GM18526 (cell line): Measurements from ENCODE around the gene AP3B1.

Source experiments
- POLR2A ChIP-seq: IDR thresholded peaks from 3 replicates; pipeline ENCODE4 v1.6.1; 2011; ENCODE audit not compliant: insufficient read length; ENCODE audit errors: extremely low read depth

Gene AP3B1

GRCh38 chr5:78162253-78162862 lies 132.1 kb downstream of the AP3B1 start:
- no peak for TF ChIP-seq POLR2A

- TF ChIP-seq POLR2A = no peak
Observed at GRCh38 chr5:78157001-78157400, 137.5 kb downstream of the AP3B1 start.

- TF ChIP-seq POLR2A = no peak
Observed at GRCh38 chr5:78151594-78152271, 142.8 kb downstream of the AP3B1 start.

- TF ChIP-seq POLR2A = no peak
Observed at GRCh38 chr5:78137290-78137689, 157.2 kb downstream of the AP3B1 start.

- no peak for TF ChIP-seq POLR2A
Observed at GRCh38 chr5:78133423-78133822, 161.1 kb downstream of the AP3B1 start.

GRCh38 chr5:78132507-78132906 lies 162.0 kb downstream of the AP3B1 start:
- no peak for TF ChIP-seq POLR2A

- no peak for TF ChIP-seq POLR2A
Observed at GRCh38 chr5:78129597-78129996, 164.9 kb downstream of the AP3B1 start.

- no peak for TF ChIP-seq POLR2A
Observed at GRCh38 chr5:78127875-78128274, 166.6 kb downstream of the AP3B1 start.

- no peak for TF ChIP-seq POLR2A
Observed at GRCh38 chr5:78126536-78126935, 168.0 kb downstream of the AP3B1 start.

GRCh38 chr5:78116167-78116566 lies 178.3 kb downstream of the AP3B1 start:
- no peak for TF ChIP-seq POLR2A

GRCh38 chr5:78113689-78114264 lies 180.7 kb downstream of the AP3B1 start:
- TF ChIP-seq POLR2A = no peak

GRCh38 chr5:78112931-78113330 lies 181.6 kb downstream of the AP3B1 start:
- TF ChIP-seq POLR2A = no peak

GRCh38 chr5:78109891-78110324 lies 184.6 kb downstream of the AP3B1 start:
- TF ChIP-seq POLR2A = no peak

GRCh38 chr5:78108564-78108963 lies 185.9 kb downstream of the AP3B1 start:
- no peak for TF ChIP-seq POLR2A

GRCh38 chr5:78103232-78103918 lies 191.1 kb downstream of the AP3B1 start:
- TF ChIP-seq POLR2A = no peak

GRCh38 chr5:78102500-78102899 lies 192.0 kb downstream of the AP3B1 start:
- TF ChIP-seq POLR2A = no peak

GRCh38 chr5:78095125-78095524 lies 199.4 kb downstream of the AP3B1 start:
- TF ChIP-seq POLR2A = no peak

- no peak for TF ChIP-seq POLR2A
Observed at GRCh38 chr5:78090002-78090401, 204.5 kb downstream of the AP3B1 start.
